DOHH2 (cell line): ENCODE measurements around the gene RASSF4.
A peak's percentile ranks its signal among the peaks of the same experiment; 100 is the strongest.

Experiments
- H3F3A ChIP-seq: fragments of 200-600 bp; sonication (generic), shearing (Covaris generic); 2 replicates; pipeline ENCODE4 v1.6.0; 2016; ENCODE audit warnings: antibody characterized with exemption, mild to moderate bottlenecking; ENCODE audit not compliant: control insufficient read depth, insufficient read depth
- H3K27ac ChIP-seq: fragments of 200-600 bp; sonication (generic); 2 replicates; pipeline ENCODE4 v1.5.1; 2014; ENCODE audit warnings: low read depth, mild to moderate bottlenecking, low read length, moderate library complexity
- H3K27me3 ChIP-seq: fragments of 200-600 bp; sonication (generic); 2 replicates; pipeline ENCODE4 v1.6.1; 2014; ENCODE audit warnings: mild to moderate bottlenecking, low read length, mixed read lengths; ENCODE audit not compliant: control insufficient read depth
- H3K36me3 ChIP-seq: fragments of 200-600 bp; sonication (generic); 2 replicates; pipeline ENCODE4 v1.6.1; 2014; ENCODE audit warnings: mild to moderate bottlenecking, low read length, moderate library complexity, mixed read lengths; ENCODE audit not compliant: control insufficient read depth
- H3K4me1 ChIP-seq: fragments of 200-600 bp; sonication (generic); 2 replicates; pipeline ENCODE4 v1.6.1; 2014; ENCODE audit warnings: mild to moderate bottlenecking, low read length, mixed read lengths; ENCODE audit not compliant: control insufficient read depth
- H3K4me2 ChIP-seq: fragments of 200-600 bp; sonication (generic); 2 replicates; pipeline ENCODE4 v1.6.0; 2014; ENCODE audit warnings: mild to moderate bottlenecking, low read length, moderate library complexity
- H3K4me3 ChIP-seq: fragments of 200-600 bp; sonication (generic); 2 replicates; pipeline ENCODE4 v1.5.1; 2014; ENCODE audit warnings: mild to moderate bottlenecking, low read length, mixed read lengths
- H3K79me2 ChIP-seq: fragments of 200-600 bp; sonication (generic); 2 replicates; pipeline ENCODE4 v1.6.1; 2014; ENCODE audit warnings: mild to moderate bottlenecking, low read length, mixed read lengths; ENCODE audit not compliant: control insufficient read depth
- H3K9me2 ChIP-seq: fragments of 200-600 bp; sonication (generic); replicated peaks from 2 replicates; pipeline ENCODE4 v1.6.1; 2014; ENCODE audit warnings: mild to moderate bottlenecking, low read length, mixed read lengths; ENCODE audit not compliant: control insufficient read depth
- H3K9me3 ChIP-seq: fragments of 200-600 bp; sonication (generic); 2 replicates; pipeline ENCODE4 v1.6.1; 2014; ENCODE audit warnings: antibody characterized with exemption, low read length, mixed read lengths; ENCODE audit not compliant: control insufficient read depth, insufficient read depth
- H4K20me1 ChIP-seq: fragments of 200-600 bp; sonication (generic); 2 replicates; pipeline ENCODE4 v1.6.0; 2014; ENCODE audit warnings: low read depth, mild to moderate bottlenecking, antibody characterized with exemption, low read length, moderate library complexity; ENCODE audit not compliant: control insufficient read depth, insufficient read depth
- EZH2phosphoT487 ChIP-seq: fragments of 200-600 bp; sonication (generic); IDR thresholded peaks from 2 replicates; pipeline ENCODE4 v1.6.1; 2017; ENCODE audit warnings: borderline replicate concordance, mild to moderate bottlenecking, antibody characterized with exemption, low read length, moderate library complexity, mixed read lengths
- TF ChIP-seq, protein P1 (sequence below): fragments of 200-600 bp; sonication (generic); IDR thresholded peaks from one replicate; pipeline ENCODE4 v1.5.1; 2014; ENCODE audit warnings: antibody characterized with exemption, mild to moderate bottlenecking, low read depth, low read length; ENCODE audit not compliant: poor library complexity, severe bottlenecking

The RASSF4 gene

DNA sequence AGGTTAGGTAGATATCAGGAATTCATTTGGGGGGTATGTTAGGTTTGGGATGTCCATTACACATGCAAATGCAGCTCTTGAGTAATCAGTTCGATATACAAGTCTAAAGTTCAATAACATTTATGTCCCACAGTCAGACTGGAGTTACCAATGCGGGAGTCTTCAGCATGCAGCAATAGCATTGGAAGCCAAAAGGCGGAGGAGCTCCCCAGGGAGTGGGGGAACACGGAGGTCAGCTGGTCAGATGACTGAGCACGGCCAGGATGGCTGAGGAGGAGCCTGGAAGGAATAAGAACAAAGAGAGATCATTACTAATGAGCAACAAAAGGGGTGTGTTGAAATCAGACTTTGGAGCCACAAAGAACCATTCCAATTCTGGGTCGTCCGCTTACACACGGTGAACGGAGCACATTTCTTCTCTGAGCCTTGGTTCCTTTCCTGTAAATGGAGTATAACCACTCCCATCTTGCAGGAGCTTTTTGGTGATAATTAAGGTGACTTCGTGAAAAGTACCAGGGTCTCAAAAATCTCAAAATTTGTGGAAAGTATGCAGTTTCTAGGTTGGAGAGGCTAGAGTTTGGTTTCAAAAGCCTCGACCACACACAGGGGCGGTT lies 40.6 kb downstream of the RASSF4 start:
- H3K79me2 ChIP-seq: peaks cover 48% of the 10 kb centered on the region
- no peaks in the 10 kb centered on the region for H3K9me2 ChIP-seq
- peak overlapping the region; percentile 91 for H3K4me3 ChIP-seq
- H4K20me1 ChIP-seq: peaks cover 2% of the 10 kb centered on the region; the same call in 1 of the 2 replicates
- no peak for TF ChIP-seq EZH2phosphoT487
- TF ChIP-seq, protein P1, sequence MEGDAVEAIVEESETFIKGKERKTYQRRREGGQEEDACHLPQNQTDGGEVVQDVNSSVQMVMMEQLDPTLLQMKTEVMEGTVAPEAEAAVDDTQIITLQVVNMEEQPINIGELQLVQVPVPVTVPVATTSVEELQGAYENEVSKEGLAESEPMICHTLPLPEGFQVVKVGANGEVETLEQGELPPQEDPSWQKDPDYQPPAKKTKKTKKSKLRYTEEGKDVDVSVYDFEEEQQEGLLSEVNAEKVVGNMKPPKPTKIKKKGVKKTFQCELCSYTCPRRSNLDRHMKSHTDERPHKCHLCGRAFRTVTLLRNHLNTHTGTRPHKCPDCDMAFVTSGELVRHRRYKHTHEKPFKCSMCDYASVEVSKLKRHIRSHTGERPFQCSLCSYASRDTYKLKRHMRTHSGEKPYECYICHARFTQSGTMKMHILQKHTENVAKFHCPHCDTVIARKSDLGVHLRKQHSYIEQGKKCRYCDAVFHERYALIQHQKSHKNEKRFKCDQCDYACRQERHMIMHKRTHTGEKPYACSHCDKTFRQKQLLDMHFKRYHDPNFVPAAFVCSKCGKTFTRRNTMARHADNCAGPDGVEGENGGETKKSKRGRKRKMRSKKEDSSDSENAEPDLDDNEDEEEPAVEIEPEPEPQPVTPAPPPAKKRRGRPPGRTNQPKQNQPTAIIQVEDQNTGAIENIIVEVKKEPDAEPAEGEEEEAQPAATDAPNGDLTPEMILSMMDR: no peak
- peak overlapping the region; percentile 77 for H3K4me2 ChIP-seq
- H3K27me3 ChIP-seq: no peaks in the 10 kb centered on the region
- H3K36me3 ChIP-seq: peaks cover 33% of the 10 kb centered on the region
- peaks cover 28% of the 10 kb centered on the region for H3K4me1 ChIP-seq
- peak overlapping the region; percentile 46 for H3K27ac ChIP-seq
- 0 out of 2 replicates have a peak, but pooled peaks cover 4% of the 10 kb centered on the region for H3F3A ChIP-seq
- no peaks in the 10 kb centered on the region for H3K9me3 ChIP-seq

DNA sequence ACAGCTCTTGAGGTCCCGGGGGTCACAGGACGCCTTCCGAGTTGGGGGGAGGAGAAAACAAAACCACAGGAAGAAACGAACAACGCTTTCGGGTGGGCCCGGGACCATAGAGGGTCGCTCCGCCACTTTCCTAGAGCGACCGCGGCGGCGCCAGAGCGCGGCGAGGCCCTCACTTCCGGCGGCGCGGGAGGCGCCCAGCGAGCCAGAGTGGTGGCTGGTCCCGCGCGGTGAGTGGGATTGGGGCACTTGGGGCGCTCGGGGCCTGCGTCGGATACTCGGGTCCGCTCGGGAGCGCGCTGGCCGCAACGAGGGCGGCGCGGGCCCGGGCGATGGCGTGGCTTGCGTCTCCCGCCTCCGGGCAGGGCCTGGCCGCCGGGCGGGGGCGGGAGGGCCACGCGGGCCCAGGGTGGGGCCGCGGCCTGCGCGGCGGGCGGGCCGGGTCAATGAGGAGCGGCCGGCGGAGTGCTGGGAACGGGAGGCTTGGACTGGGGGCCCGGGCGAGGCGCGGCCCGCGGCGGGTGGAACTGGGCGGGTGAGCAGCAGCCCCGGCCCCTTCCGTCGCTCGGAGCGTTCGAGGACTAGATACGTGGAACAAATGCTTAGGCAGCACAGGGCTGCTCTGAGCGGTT lies 41.3 kb downstream of the RASSF4 start, which contains the start of gene ZNF22:
Gene ZNF22, plus strand, starts transcription at position 172 of the 629 bp plus-strand sequence. CDS start 2,446 bp downstream, outside the sequence.
- peak within 1 kb of the TSS; percentile 46 for H3K27ac ChIP-seq
- H3K79me2 ChIP-seq: peaks cover 54% of the 10 kb centered on the region
- H3K9me3 ChIP-seq: no peaks in the 10 kb centered on the region
- H3F3A ChIP-seq: 0 out of 2 replicates have a peak, but pooled peaks cover 4% of the 10 kb centered on the region
- H3K27me3 ChIP-seq: no peaks in the 10 kb centered on the region
- H4K20me1 ChIP-seq: peaks cover 8% of the 10 kb centered on the region; the same call in 1 of the 2 replicates
- peaks cover 28% of the 10 kb centered on the region for H3K4me1 ChIP-seq
- H3K9me2 ChIP-seq: no peaks in the 10 kb centered on the region
- peaks cover 39% of the 10 kb centered on the region for H3K36me3 ChIP-seq
- H3K4me2 ChIP-seq: peak within 1 kb of the TSS; percentile 77
- no peak for TF ChIP-seq EZH2phosphoT487
- TF ChIP-seq, protein P1: no peak
- H3K4me3 ChIP-seq: peak within 1 kb of the TSS; percentile 91

DNA sequence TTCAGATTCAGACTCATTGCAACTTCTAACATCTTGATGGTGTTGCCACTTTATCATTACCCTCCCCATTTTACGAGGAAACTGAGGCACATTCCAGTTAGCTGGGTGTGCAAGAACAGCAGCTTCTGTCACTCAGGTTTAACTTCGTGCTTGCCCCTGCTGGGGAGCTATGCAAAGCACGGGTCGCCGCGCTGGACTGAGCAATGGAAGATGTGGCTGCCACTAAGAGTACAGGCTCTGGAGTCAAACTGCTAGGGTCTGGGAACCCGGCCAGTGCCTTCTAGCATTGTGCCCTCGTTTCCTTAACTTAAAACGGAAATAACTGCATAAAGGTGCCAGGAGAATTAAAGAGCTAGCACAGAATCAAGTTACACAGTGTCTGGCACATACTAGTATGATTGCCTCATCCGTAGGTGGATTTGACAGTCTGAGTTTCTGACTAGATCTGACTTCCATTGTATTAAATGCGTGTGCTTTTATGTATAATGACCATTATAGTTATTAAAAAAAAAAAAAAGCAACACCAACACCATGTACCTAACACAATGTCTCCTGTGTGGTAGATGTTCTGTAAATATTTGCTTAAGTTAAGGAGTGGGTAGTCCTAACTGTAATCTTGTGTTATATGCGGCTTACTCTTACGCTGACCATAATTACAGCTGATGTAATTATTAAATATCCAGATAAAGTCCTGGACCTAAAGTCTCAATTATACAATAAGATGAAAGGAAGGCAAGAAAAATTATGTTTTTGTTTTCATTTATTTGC lies 42.0 kb downstream of the RASSF4 start:
- TF ChIP-seq, protein P1: no peak
- no peak for TF ChIP-seq EZH2phosphoT487
- H3K27me3 ChIP-seq: no peaks in the 10 kb centered on the region
- peaks cover 9% of the 10 kb centered on the region; the same call in 1 of the 2 replicates for H4K20me1 ChIP-seq
- peak overlapping the region; percentile 91 for H3K4me3 ChIP-seq
- peak overlapping the region; percentile 77 for H3K4me2 ChIP-seq
- H3K9me2 ChIP-seq: no peaks in the 10 kb centered on the region
- H3K79me2 ChIP-seq: peaks cover 55% of the 10 kb centered on the region
- peak overlapping the region; percentile 46 for H3K27ac ChIP-seq
- peaks cover 39% of the 10 kb centered on the region for H3K36me3 ChIP-seq
- peaks cover 23% of the 10 kb centered on the region for H3K4me1 ChIP-seq
- H3F3A ChIP-seq: 0 out of 2 replicates have a peak, but pooled peaks cover 4% of the 10 kb centered on the region
- H3K9me3 ChIP-seq: no peaks in the 10 kb centered on the region
